H9 (cell line): ENCODE results near the gene CNBD2. TPM values are rescaled to one million over a fixed set of nuclear protein-coding genes. Genes with fewer than 3 reads are reported as not detected.

Source experiments
- DNase-seq: peaks from one replicate; pipeline ENCODE4 v3.0.0-alpha.2; 2017
- H2AFZ ChIP-seq: one replicate; pipeline ENCODE4 v1.6.1; 2013; ENCODE audit warnings: mild to moderate bottlenecking, low read length, control low read depth, moderate library complexity
- H2AK5ac ChIP-seq: 2 replicates; pipeline ENCODE4 v1.6.1; 2013; ENCODE audit warnings: low read length, control low read depth, mixed read lengths; ENCODE audit not compliant: insufficient read length
- H2BK120ac ChIP-seq: one replicate; pipeline ENCODE4 v1.6.1; 2013; ENCODE audit warnings: low read depth, mild to moderate bottlenecking, low read length, control low read depth, inconsistent platforms; ENCODE audit not compliant: poor library complexity, severe bottlenecking
- H2BK12ac ChIP-seq: 2 replicates; pipeline ENCODE4 v1.6.1; 2013; ENCODE audit warnings: low read length, control low read depth, mixed read lengths, low read depth; ENCODE audit not compliant: insufficient read length
- H2BK15ac ChIP-seq: 2 replicates; pipeline ENCODE4 v1.6.1; 2013; ENCODE audit warnings: low read depth, low read length, control low read depth
- H2BK20ac ChIP-seq: one replicate; pipeline ENCODE4 v1.6.1; 2013; ENCODE audit warnings: low read depth, mild to moderate bottlenecking, low read length, control low read depth, inconsistent platforms; ENCODE audit not compliant: poor library complexity, severe bottlenecking
- H2BK5ac ChIP-seq: 2 replicates; pipeline ENCODE4 v1.6.1; 2013; ENCODE audit warnings: low read length, control low read depth, mixed read lengths; ENCODE audit not compliant: insufficient read length
- H3K14ac ChIP-seq: 2 replicates; pipeline ENCODE4 v1.6.1; 2013; ENCODE audit warnings: low read length, control low read depth; ENCODE audit not compliant: insufficient read depth
- H3K18ac ChIP-seq: 2 replicates; pipeline ENCODE4 v1.6.1; 2013; ENCODE audit warnings: low read depth, mild to moderate bottlenecking, mixed read lengths, low read length, control low read depth; ENCODE audit not compliant: insufficient read length
- H3K23ac ChIP-seq: 2 replicates; pipeline ENCODE4 v1.6.1; 2013; ENCODE audit warnings: low read length, control low read depth, mixed read lengths, low read depth; ENCODE audit not compliant: insufficient read length
- H3K23me2 ChIP-seq: 2 replicates; pipeline ENCODE4 v1.6.1; 2013; ENCODE audit warnings: low read depth, mild to moderate bottlenecking, mixed read lengths, low read length, control low read depth; ENCODE audit not compliant: insufficient read length, poor library complexity, severe bottlenecking
- H3K27ac ChIP-seq: 2 replicates; pipeline ENCODE4 v1.5.1; 2013; ENCODE audit warnings: low read length, control low read depth, mixed read lengths, low read depth; ENCODE audit not compliant: insufficient read length
- H3K27me3 ChIP-seq: 2 replicates; pipeline ENCODE4 v1.6.1; 2013; ENCODE audit warnings: low read length, control low read depth, inconsistent platforms; ENCODE audit not compliant: insufficient read depth
- H3K4ac ChIP-seq: 2 replicates; pipeline ENCODE4 v1.6.1; 2013; ENCODE audit warnings: low read depth, mild to moderate bottlenecking, control low read depth, inconsistent platforms, low read length, moderate library complexity
- H3K4me1 ChIP-seq: 2 replicates; pipeline ENCODE4 v1.6.1; 2013; ENCODE audit warnings: low read length, control low read depth, inconsistent platforms; ENCODE audit not compliant: insufficient read depth
- H3K4me2 ChIP-seq: 2 replicates; pipeline ENCODE4 v1.6.1; 2013; ENCODE audit warnings: low read length, control low read depth, mixed read lengths; ENCODE audit not compliant: insufficient read length, insufficient read depth
- H3K56ac ChIP-seq: 2 replicates; pipeline ENCODE4 v1.6.1; 2013; ENCODE audit warnings: low read depth, mild to moderate bottlenecking, mixed read lengths, low read length, control low read depth; ENCODE audit not compliant: insufficient read length
- H3K79me1 ChIP-seq: 2 replicates; pipeline ENCODE4 v1.6.1; 2013; ENCODE audit warnings: low read depth, mild to moderate bottlenecking, moderate library complexity, low read length, control low read depth, inconsistent platforms; ENCODE audit not compliant: insufficient read depth, poor library complexity, severe bottlenecking
- H3K79me2 ChIP-seq: 2 replicates; pipeline ENCODE4 v1.6.1; 2013; ENCODE audit warnings: low read length, control low read depth, inconsistent platforms; ENCODE audit not compliant: insufficient read depth
- H3K9ac ChIP-seq: 2 replicates; pipeline ENCODE4 v1.6.1; 2013; ENCODE audit warnings: low read length, control low read depth, mixed read lengths; ENCODE audit not compliant: insufficient read length; ENCODE audit errors: extremely low read depth
- H3K9me3 ChIP-seq: one replicate; pipeline ENCODE4 v1.6.1; 2013; ENCODE audit warnings: low read depth, low read length, inconsistent platforms; ENCODE audit not compliant: control insufficient read depth
- H3T11ph ChIP-seq: one replicate; pipeline ENCODE4 v1.6.1; 2013; ENCODE audit warnings: mild to moderate bottlenecking, low read length, control low read depth, inconsistent platforms
- H4K20me1 ChIP-seq: one replicate; pipeline ENCODE4 v1.6.1; 2013; ENCODE audit not compliant: control insufficient read depth, insufficient read length, insufficient read depth
- H4K5ac ChIP-seq: 2 replicates; pipeline ENCODE4 v1.6.1; 2013; ENCODE audit warnings: low read depth, mild to moderate bottlenecking, mixed read lengths, low read length, control low read depth; ENCODE audit not compliant: insufficient read length
- H4K8ac ChIP-seq: replicated peaks from 2 replicates; pipeline ENCODE4 v1.6.1; 2013; ENCODE audit warnings: low read length, control low read depth, mixed read lengths, low read depth; ENCODE audit not compliant: insufficient read length
- H4K91ac ChIP-seq: 2 replicates; pipeline ENCODE4 v1.6.1; 2013; ENCODE audit warnings: low read depth, mild to moderate bottlenecking, moderate library complexity, mixed read lengths, low read length, control low read depth; ENCODE audit not compliant: insufficient read length
- H3K27ac Mint-ChIP-seq, 3 experiments: 2 replicates in 2 of 3; 3 replicates in 1 of 3; pipeline ENCODE4 v1.8.0; 2020 to 2021; ENCODE audit warnings: mixed read lengths in 3 of 3, mild to moderate bottlenecking in 1 of 3, moderate library complexity in 1 of 3
- H3K27me3 Mint-ChIP-seq: 2 replicates; pipeline ENCODE4 v1.8.0; 2021; ENCODE audit warnings: low read depth, mild to moderate bottlenecking, moderate library complexity, mixed read lengths
- H3K36me3 Mint-ChIP-seq, 3 experiments: 2 replicates in 2 of 3; 3 replicates in 1 of 3; pipeline ENCODE4 v1.8.0; 2020 to 2021; ENCODE audit warnings: low read depth in 3 of 3, mixed read lengths in 3 of 3; ENCODE audit not compliant: insufficient read depth in 1 of 3
- H3K4me1 Mint-ChIP-seq, 2 experiments: 2 replicates each; pipeline ENCODE4 v1.8.0; 2020; ENCODE audit warnings: mixed read lengths in 2 of 2
- H3K4me3 Mint-ChIP-seq, 2 experiments: 2 replicates in 1 of 2; 3 replicates in 1 of 2; pipeline ENCODE4 v1.8.0; 2020 to 2021; ENCODE audit warnings: mild to moderate bottlenecking in 2 of 2, mixed read lengths in 2 of 2, moderate library complexity in 1 of 2
- H3K9me3 Mint-ChIP-seq, 2 experiments: 2 replicates in 1 of 2; 3 replicates in 1 of 2; pipeline ENCODE4 v1.8.0; 2020; ENCODE audit warnings: mild to moderate bottlenecking in 2 of 2, mixed read lengths in 2 of 2, moderate library complexity in 1 of 2
- CTCF ChIP-seq: fragments of 200-600 bp; sonication (generic); conservative IDR thresholded peaks from 3 replicates; pipeline ENCODE4 v1.8.0; 2021; ENCODE audit warnings: antibody characterized with exemption, mild to moderate bottlenecking
- WGBS: extraction: QIAGEN DNeasy Blood & Tissue Kit; methylation state at CpG from one replicate; pipeline ENCODE4 v1.1.7; 2013; ENCODE audit warnings: missing lambda C conversion rate, low lambda C conversion rate, mixed read lengths; ENCODE audit not compliant: insufficient read length; ENCODE audit errors: extremely low coverage; 5-methylcytosine and 5-hydroxymethylcytosine counted together
- total RNA-seq: library from RNA; stranded (reverse); gene quantifications from 2 replicates; pipeline ENCODE4 v1.2.1, GENCODE V29; 2021

The CNBD2 gene
- total RNA-seq, 1 experiment from 2014 or later, result 3.1 TPM

DNA sequence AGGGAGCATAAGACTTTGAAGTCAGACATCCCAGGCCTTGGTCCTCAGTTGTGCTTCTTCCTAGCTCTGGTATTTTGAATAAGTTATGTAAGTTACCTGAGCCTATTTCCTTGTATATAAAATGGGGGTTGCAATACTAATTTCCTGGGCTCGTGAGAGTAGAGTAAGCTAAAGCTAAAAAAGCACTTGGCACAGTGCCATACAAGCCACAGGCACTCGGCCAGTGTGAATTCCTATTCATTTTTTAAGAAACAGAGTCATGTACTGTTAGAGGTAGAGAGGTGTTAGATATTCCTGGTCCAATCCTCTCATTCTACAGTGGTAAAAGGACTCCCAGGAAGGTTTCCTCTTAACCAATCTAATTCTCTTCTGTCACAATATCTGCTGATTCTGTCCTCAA, 106.6 kb downstream of the CNBD2 start:
- no peaks in the 10 kb centered on the region for H3K27me3 ChIP-seq
- peaks cover 54% of the 10 kb centered on the region for H3K27me3 Mint-ChIP-seq
- H2BK12ac ChIP-seq, result no peak overlapping the region
- H3K56ac ChIP-seq, result no peak overlapping the region
- no peak overlapping the region for H3K4me3 Mint-ChIP-seq
- H3K4ac ChIP-seq, result no peak overlapping the region
- no peak overlapping the region for H3K14ac ChIP-seq
- no peaks in the 10 kb centered on the region for H3K79me1 ChIP-seq
- no peak overlapping the region for H2AFZ ChIP-seq
- no peaks in the 10 kb centered on the region; a peak in 2 of 5 replicates for H3K9me3 Mint-ChIP-seq
- no peak for DNase-seq
- no peak overlapping the region for H3K18ac ChIP-seq
- no peaks in the 10 kb centered on the region for H3K4me1 ChIP-seq
- no peaks in the 10 kb centered on the region for H3K9me3 ChIP-seq
- H2BK5ac ChIP-seq, result no peak overlapping the region
- no peak overlapping the region for H3T11ph ChIP-seq
- no peak overlapping the region for H3K4me2 ChIP-seq
- no peak overlapping the region for H3K27ac Mint-ChIP-seq
- H3K36me3 Mint-ChIP-seq, result no peaks in the 10 kb centered on the region
- no peak overlapping the region for H2AK5ac ChIP-seq
- WGBS, result no CpG with 5 or more reads among the region's 2 CpGs
- H4K20me1 ChIP-seq, result no peaks in the 10 kb centered on the region
- no peak overlapping the region for H2BK120ac ChIP-seq
- TF ChIP-seq CTCF, result no peak
- H3K9ac ChIP-seq, result no peak overlapping the region
- no peak overlapping the region for H4K8ac ChIP-seq
- peaks cover 9 to 13% of the 10 kb centered on the region in 2 experiments for H3K4me1 Mint-ChIP-seq
- H3K23me2 ChIP-seq, result no peaks in the 10 kb centered on the region
- no peaks in the 10 kb centered on the region for H3K79me2 ChIP-seq
- H4K5ac ChIP-seq, result no peak overlapping the region
- H2BK20ac ChIP-seq, result no peak overlapping the region
- no peak overlapping the region for H3K27ac ChIP-seq
- H4K91ac ChIP-seq, result no peak overlapping the region
- no peak overlapping the region for H3K23ac ChIP-seq
- no peak overlapping the region for H2BK15ac ChIP-seq
